Erythroblast (primary cell): ENCODE measurements around the gene TMEM181.

Experiments used
- GATA1 ChIP-seq: IDR thresholded peaks from 2 replicates; pipeline ENCODE4 v1.6.1; 2011; ENCODE audit warnings: low read depth, mild to moderate bottlenecking, control low read depth, low read length, moderate library complexity
- POLR2A ChIP-seq: IDR thresholded peaks from 2 replicates; pipeline ENCODE4 v1.6.1; 2011; ENCODE audit warnings: mild to moderate bottlenecking, low read length

GRCh38 chr6:158672726-158673125 lies 112.8 kb downstream of the TMEM181 start:
- TF ChIP-seq POLR2A (no peak), GATA1 (no peak)
